GM13976 (cell line): Measurements from ENCODE around the gene TEX44.

Experiments used
- DNase-seq: peaks from one replicate; pipeline ENCODE4 v3.0.0; 2012; ENCODE audit warnings: low spot score
- in situ Hi-C: fragments of 300-500 bp; cut with MboI; formaldehyde crosslinking; loops from one replicate; pipeline ENCODE4 v1.12.0; 2022; ENCODE audit warnings: low sequenced_read_pairs, mixed read lengths, inconsistent platforms; ENCODE audit not compliant: unreplicated experiment
- TF ChIP-seq, protein P1 (sequence below): IDR thresholded peaks from 2 replicates; pipeline ENCODE4 v1.5.1; 2012; ENCODE audit warnings: borderline replicate concordance, mild to moderate bottlenecking; ENCODE audit not compliant: insufficient read depth; ENCODE audit errors: extremely low read depth, missing control alignments, control extremely low read depth

TEX44 gene

GRCh38 chr2:231642631-231643494, 50.2 kb downstream of the TEX44 start:
- in situ Hi-C loops, result no loop called here
- TF ChIP-seq, protein P1, sequence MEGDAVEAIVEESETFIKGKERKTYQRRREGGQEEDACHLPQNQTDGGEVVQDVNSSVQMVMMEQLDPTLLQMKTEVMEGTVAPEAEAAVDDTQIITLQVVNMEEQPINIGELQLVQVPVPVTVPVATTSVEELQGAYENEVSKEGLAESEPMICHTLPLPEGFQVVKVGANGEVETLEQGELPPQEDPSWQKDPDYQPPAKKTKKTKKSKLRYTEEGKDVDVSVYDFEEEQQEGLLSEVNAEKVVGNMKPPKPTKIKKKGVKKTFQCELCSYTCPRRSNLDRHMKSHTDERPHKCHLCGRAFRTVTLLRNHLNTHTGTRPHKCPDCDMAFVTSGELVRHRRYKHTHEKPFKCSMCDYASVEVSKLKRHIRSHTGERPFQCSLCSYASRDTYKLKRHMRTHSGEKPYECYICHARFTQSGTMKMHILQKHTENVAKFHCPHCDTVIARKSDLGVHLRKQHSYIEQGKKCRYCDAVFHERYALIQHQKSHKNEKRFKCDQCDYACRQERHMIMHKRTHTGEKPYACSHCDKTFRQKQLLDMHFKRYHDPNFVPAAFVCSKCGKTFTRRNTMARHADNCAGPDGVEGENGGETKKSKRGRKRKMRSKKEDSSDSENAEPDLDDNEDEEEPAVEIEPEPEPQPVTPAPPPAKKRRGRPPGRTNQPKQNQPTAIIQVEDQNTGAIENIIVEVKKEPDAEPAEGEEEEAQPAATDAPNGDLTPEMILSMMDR, result no peak
- peak; percentile 81 for DNase-seq

DNA sequence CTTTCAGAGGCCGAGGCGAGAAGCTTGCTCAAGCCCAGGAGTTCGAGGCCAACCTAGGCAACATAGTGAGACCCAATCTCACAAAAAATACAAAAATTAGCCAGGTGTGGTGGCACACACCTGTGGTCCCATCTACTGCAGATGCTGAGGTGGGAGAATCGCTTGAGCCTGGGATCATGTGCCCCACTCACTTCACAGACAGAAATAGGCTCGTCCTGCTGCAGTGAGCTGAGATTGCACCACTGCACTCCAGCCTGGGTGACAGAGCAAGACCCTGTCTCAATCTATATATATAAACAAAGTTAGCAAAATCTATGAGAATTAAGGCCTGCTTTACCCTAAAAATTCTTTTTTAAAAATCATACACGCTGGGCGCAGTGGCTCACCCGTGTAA, 50.8 kb downstream of the TEX44 start:
- TF ChIP-seq, protein P1, result no peak
- in situ Hi-C loops, result no loop called here
- DNase-seq, result no peak
